GM19025 (cell line): ENCODE data around the gene COMMD1.
"Not testable (repeated sequence)": the region's sequence is repeated elsewhere in the genome, so short reads cannot be mapped to it uniquely, and the experiment has no call there.

ENCODE experiments used
- ATAC-seq: cut with Tn5 transposase; IDR thresholded peaks from one replicate; pipeline ENCODE4 v1.9.1; 2021; ENCODE audit warnings: mild to moderate bottlenecking, low read depth, moderate library complexity; ENCODE audit not compliant: unreplicated experiment

COMMD1 gene

GRCh38 chr2:61922714-61923113 lies 17.2 kb downstream of the COMMD1 start:
- no peak for ATAC-seq

- ATAC-seq = no peak
Measured at GRCh38 chr2:61924895-61925663, 19.6 kb downstream of the COMMD1 start.

- no peak for ATAC-seq
Measured at GRCh38 chr2:61926531-61927477, 21.3 kb downstream of the COMMD1 start.

GRCh38 chr2:61928826-61929461 lies 23.5 kb downstream of the COMMD1 start:
- no peak for ATAC-seq

GRCh38 chr2:61937098-61937497 lies 31.6 kb downstream of the COMMD1 start:
- ATAC-seq = no peak

- ATAC-seq = no peak
Measured at GRCh38 chr2:61937886-61938285, 32.4 kb downstream of the COMMD1 start.

- no peak for ATAC-seq
Measured at GRCh38 chr2:61938511-61938910, 33.0 kb downstream of the COMMD1 start.

- no peak for ATAC-seq
Measured at GRCh38 chr2:61943251-61943650, 37.8 kb downstream of the COMMD1 start.

GRCh38 chr2:61946666-61947065 lies 41.2 kb downstream of the COMMD1 start:
- no peak for ATAC-seq

GRCh38 chr2:61948661-61949457 lies 43.4 kb downstream of the COMMD1 start:
- ATAC-seq = no peak

GRCh38 chr2:61949458-61949713 lies 43.9 kb downstream of the COMMD1 start:
- ATAC-seq = no peak

- no peak for ATAC-seq
Measured at GRCh38 chr2:61949714-61950560, 44.5 kb downstream of the COMMD1 start.

- no peak for ATAC-seq
Measured at GRCh38 chr2:61950571-61951315, 45.3 kb downstream of the COMMD1 start.

- ATAC-seq = no peak
Measured at GRCh38 chr2:61951881-61952280, 46.4 kb downstream of the COMMD1 start.

- no peak for ATAC-seq
Measured at GRCh38 chr2:61952288-61952687, 46.8 kb downstream of the COMMD1 start.

GRCh38 chr2:61954856-61955255 lies 49.4 kb downstream of the COMMD1 start:
- not testable (repeated sequence) for ATAC-seq

GRCh38 chr2:61959381-61960293 lies 54.2 kb downstream of the COMMD1 start:
- no peak for ATAC-seq
